ENCODE results near the gene SPRR2G.

Gene SPRR2G

GRCh38 chr1:153113416-153113815 lies 37.3 kb downstream of the SPRR2G start, which contains the start of gene SPRR2F:
Gene SPRR2F, minus strand, starts transcription at chr1:153113516. Its CDS starts 783 bp downstream, at chr1:153112733.
- TF ChIP-seq POLR2AphosphoS5 (IDR thresholded peaks at IDR 0.05; ENCODE audit: low read depth, low read length) (no peak), REST (IDR thresholded peaks at IDR 0.05; ENCODE audit: insufficient read depth in 1 of 2, low read depth in 2 of 2, low read length in 2 of 2) (no peak), SIN3A (IDR thresholded peaks at IDR 0.05; ENCODE audit: borderline replicate concordance, insufficient read depth, low read length) (no peak), FOXP2 (optimal IDR thresholded peaks at IDR 0.05; ENCODE audit: borderline replicate concordance, extremely low read depth, extremely low read length, insufficient read depth) (no peak), TAF1 (IDR thresholded peaks at IDR 0.05; ENCODE audit: borderline replicate concordance, insufficient read depth, low read length) (no peak)

- TF ChIP-seq REST (IDR thresholded peaks at IDR 0.05; ENCODE audit: insufficient read depth in 1 of 2, low read depth in 2 of 2, low read length in 2 of 2) (no peak), FOXP2 (optimal IDR thresholded peaks at IDR 0.05; ENCODE audit: borderline replicate concordance, extremely low read depth, extremely low read length, insufficient read depth) (no peak), POLR2AphosphoS5 (IDR thresholded peaks at IDR 0.05; ENCODE audit: low read depth, low read length) (no peak), SIN3A (IDR thresholded peaks at IDR 0.05; ENCODE audit: borderline replicate concordance, insufficient read depth, low read length) (no peak), TAF1 (IDR thresholded peaks at IDR 0.05; ENCODE audit: borderline replicate concordance, insufficient read depth, low read length) (no peak)
Measured at GRCh38 chr1:153100245-153100644, 50.4 kb downstream of the SPRR2G start.

Data from PFSK-1 (cell line).